ENCODE measurements around the gene IPCEF1. TPM values are rescaled to one million over a fixed set of nuclear protein-coding genes. Genes with fewer than 3 reads are reported as not detected.

IPCEF1 gene
- total RNA-seq, 1 experiment from 2014 or later, result 0.48 TPM

GRCh38 chr6:154280521-154280920 is 76.1 kb downstream of the IPCEF1 start:
- no peak overlapping the region for H2AK5ac ChIP-seq (ENCODE audit: insufficient read length, low read length)
- no peak overlapping the region for H2AFZ ChIP-seq (ENCODE audit: low read length)
- H4K20me1 ChIP-seq (ENCODE audit: control insufficient read depth, insufficient read depth, insufficient read length), result no peaks in the 10 kb centered on the region
- no peak overlapping the region for H2BK20ac ChIP-seq (ENCODE audit: low read depth, low read length, poor library complexity, severe bottlenecking)
- H4K8ac ChIP-seq (replicated peaks; ENCODE audit: insufficient read length, low read depth, low read length), result no peak overlapping the region
- 0 out of 4 replicates have a peak, but pooled peaks cover 0 to 2% of the 10 kb centered on the region in 2 experiments for H3K4me1 Mint-ChIP-seq
- H3K14ac ChIP-seq (ENCODE audit: insufficient read depth, low read length), result no peak overlapping the region
- no peak overlapping the region for H3K9ac ChIP-seq (ENCODE audit: extremely low read depth, insufficient read length, low read length)
- H3K23ac ChIP-seq (ENCODE audit: insufficient read length, low read depth, low read length), result no peak overlapping the region
- H3K79me1 ChIP-seq (ENCODE audit: insufficient read depth, low read depth, low read length, poor library complexity, severe bottlenecking), result no peaks in the 10 kb centered on the region
- no peak overlapping the region for H3K27ac ChIP-seq (ENCODE audit: insufficient read length, low read depth, low read length)
- no peak overlapping the region for H2BK12ac ChIP-seq (ENCODE audit: insufficient read length, low read depth, low read length)
- H3T11ph ChIP-seq (ENCODE audit: low read length), result no peak overlapping the region
- no peak overlapping the region for H4K91ac ChIP-seq (ENCODE audit: insufficient read length, low read depth, low read length)
- WGBS (ENCODE audit: extremely low coverage, insufficient read length, low lambda C conversion rate), result no CpG with 5 or more reads among the region's 2 CpGs
- no peak for DNase-seq
- H3K36me3 Mint-ChIP-seq (ENCODE audit: insufficient read depth in 1 of 3, low read depth in 3 of 3), result no peaks in the 10 kb centered on the region
- H3K27me3 ChIP-seq (ENCODE audit: insufficient read depth, low read length), result no peaks in the 10 kb centered on the region
- H4K5ac ChIP-seq (ENCODE audit: insufficient read length, low read depth, low read length), result no peak overlapping the region
- H3K9me3 ChIP-seq (ENCODE audit: control insufficient read depth, low read depth, low read length), result no peaks in the 10 kb centered on the region
- no peak overlapping the region for H2BK120ac ChIP-seq (ENCODE audit: low read depth, low read length, poor library complexity, severe bottlenecking)
- H3K79me2 ChIP-seq (ENCODE audit: insufficient read depth, low read length), result no peaks in the 10 kb centered on the region
- H3K4me3 Mint-ChIP-seq, result no peak overlapping the region
- H3K27me3 Mint-ChIP-seq (ENCODE audit: low read depth), result no peaks in the 10 kb centered on the region
- no peak overlapping the region for H3K18ac ChIP-seq (ENCODE audit: insufficient read length, low read depth, low read length)
- H2BK15ac ChIP-seq (ENCODE audit: low read depth, low read length), result no peak overlapping the region
- no peak for TF ChIP-seq CTCF (conservative IDR thresholded peaks at IDR 0.05)
- no peak overlapping the region for H3K27ac Mint-ChIP-seq
- no peak overlapping the region for H3K4me2 ChIP-seq (ENCODE audit: insufficient read depth, insufficient read length, low read length)
- no peak overlapping the region for H2BK5ac ChIP-seq (ENCODE audit: insufficient read length, low read length)
- H3K4me1 ChIP-seq (ENCODE audit: insufficient read depth, low read length), result no peaks in the 10 kb centered on the region
- H3K23me2 ChIP-seq (ENCODE audit: insufficient read length, low read depth, low read length, poor library complexity, severe bottlenecking), result no peaks in the 10 kb centered on the region
- no peak overlapping the region for H3K56ac ChIP-seq (ENCODE audit: insufficient read length, low read depth, low read length)
- H3K4ac ChIP-seq (ENCODE audit: low read depth, low read length), result no peak overlapping the region
- H3K9me3 Mint-ChIP-seq, result peaks cover 0 to 4% of the 10 kb centered on the region in 2 experiments; a peak in 1 of 5 replicates

Data from H9 (cell line).